HTERT RPE-1 (cell line): ENCODE data around the gene TTLL10.
"Not testable (repeated sequence)": the region's sequence is repeated elsewhere in the genome, so short reads cannot be mapped to it uniquely, and the experiment has no call there.

Experiments used
- in situ Hi-C: fragments of 300-500 bp; cut with MboI; formaldehyde crosslinking; loops from 4 replicates; pipeline ENCODE4 v1.14.3; 2020; ENCODE audit warnings: low sequenced_read_pairs

TTLL10 gene

GRCh38 chr1:1183833-1184775 lies 10.4 kb downstream of the TTLL10 start:
- in situ Hi-C loops: no loop called here

- in situ Hi-C loops: no loop called here
Measured at GRCh38 chr1:1185101-1185765, 11.6 kb downstream of the TTLL10 start.

DNA sequence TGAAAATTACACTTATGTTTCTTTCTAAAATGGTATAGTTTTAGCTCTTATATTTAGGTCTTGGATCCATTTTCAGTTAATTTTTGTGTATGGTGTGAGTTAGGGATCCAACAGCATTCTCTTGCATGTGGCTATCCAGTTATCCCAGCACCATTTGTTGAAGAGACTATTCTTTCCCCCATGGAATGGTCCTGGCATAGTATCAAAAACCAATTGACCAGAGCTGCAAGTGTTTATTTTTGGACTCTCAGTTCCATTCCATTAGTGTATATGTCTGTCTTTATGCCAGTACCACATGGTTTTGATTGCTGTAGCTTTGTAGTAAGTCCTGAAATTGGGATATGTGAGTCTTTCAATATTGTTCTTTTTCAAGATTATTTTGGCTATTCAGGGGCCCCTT lies 14.3 kb downstream of the TTLL10 start:
- in situ Hi-C loops: no loop called here

GRCh38 chr1:1189111-1189510 lies 15.4 kb downstream of the TTLL10 start:
- in situ Hi-C loops: no loop called here

- in situ Hi-C loops: no loop called here
Measured at GRCh38 chr1:1191734-1192133, 18.1 kb downstream of the TTLL10 start.

DNA sequence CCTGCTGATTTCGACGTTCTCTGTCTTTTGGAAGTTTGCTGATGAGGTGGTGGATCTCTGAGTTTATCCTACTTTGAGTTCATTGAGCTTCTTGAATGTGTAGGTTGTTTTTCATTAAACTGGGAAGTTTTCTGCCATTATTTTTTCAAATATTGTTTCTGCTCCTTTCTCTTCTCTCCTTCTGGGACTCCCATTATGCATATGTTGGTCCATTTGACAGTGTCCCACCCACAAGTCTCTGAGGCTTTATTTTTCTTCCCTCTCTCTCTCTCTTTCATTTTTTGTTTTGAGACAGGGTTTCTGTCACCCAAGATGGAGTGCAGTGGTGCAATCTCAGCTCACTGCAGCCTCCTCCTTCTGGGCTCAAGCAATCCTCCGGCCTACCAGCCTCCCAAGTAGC lies 21.0 kb downstream of the TTLL10 start:
- in situ Hi-C loops: no loop called here

DNA sequence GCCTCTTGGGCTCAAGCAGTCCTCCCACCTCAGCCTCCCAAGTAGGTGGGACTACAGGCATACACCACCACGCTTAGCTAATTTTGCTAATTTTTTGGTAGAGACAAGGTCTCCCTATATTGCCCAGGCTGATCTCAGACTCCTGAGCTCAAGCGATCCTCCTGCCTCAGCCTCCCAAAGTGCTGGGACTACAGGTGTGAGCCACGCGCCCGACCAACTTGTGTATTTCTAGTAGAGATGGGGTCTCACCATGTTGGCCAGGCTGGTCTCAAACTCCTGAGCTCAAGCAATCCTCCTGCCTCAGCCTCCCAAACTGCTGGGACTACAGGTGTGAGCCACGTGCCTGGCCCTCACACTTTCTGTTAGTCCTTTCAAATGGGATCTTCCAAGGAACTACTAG lies 22.0 kb downstream of the TTLL10 start:
- in situ Hi-C loops: not testable (repeated sequence)

DNA sequence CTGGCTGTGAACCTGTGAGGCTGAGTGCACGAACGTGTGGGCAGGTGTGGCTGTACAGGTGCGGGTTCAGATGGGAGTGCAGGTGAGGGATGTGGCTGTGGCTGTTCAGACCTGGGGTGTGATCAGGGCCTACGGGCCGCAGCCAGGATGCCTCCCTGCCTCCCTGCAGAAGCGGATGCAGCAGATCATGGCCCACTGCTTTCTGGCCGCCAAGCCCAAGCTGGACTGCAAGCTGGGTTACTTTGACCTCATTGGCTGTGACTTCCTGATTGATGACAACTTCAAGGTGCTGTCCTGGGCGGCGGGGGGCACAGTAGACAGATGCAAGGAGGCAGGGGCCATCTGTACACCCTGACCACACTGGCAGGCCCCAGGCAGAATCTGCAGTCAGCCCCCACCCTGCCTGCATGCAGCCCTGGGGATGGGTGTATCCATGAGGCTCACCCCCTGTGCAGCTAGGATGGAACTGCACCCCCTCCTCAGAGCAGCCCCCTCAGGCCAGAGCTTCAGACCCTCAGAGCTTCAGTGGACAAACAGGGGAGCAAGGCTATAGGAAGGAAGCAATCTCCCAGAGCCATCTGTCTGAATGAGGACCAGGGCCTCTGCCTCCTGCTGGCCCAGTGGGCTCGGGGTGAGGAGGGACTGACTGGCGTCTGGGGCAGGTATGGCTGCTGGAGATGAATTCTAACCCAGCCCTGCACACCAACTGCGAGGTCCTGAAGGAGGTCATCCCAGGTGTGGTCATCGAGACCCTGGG lies 22.9 kb downstream of the TTLL10 start:
- in situ Hi-C loops: no loop called here

DNA sequence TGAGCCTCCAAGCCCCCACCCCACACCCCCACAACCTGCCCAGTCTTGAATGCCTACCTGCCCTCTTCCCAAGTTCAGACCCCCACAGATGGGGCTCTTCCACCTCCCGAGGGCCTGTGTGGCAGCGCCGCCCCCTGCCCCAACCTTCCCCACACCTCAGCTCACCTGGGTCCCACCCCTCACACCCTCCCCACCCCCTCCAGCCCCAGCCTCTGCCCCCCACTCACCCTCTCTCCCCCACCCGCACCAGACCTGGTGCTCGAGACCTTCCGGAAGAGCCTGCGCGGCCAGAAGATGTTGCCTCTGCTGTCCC lies 23.5 kb downstream of the TTLL10 start:
- in situ Hi-C loops: no loop called here

GRCh38 chr1:1197551-1198422 lies 24.1 kb downstream of the TTLL10 start:
- in situ Hi-C loops: no loop called here

DNA sequence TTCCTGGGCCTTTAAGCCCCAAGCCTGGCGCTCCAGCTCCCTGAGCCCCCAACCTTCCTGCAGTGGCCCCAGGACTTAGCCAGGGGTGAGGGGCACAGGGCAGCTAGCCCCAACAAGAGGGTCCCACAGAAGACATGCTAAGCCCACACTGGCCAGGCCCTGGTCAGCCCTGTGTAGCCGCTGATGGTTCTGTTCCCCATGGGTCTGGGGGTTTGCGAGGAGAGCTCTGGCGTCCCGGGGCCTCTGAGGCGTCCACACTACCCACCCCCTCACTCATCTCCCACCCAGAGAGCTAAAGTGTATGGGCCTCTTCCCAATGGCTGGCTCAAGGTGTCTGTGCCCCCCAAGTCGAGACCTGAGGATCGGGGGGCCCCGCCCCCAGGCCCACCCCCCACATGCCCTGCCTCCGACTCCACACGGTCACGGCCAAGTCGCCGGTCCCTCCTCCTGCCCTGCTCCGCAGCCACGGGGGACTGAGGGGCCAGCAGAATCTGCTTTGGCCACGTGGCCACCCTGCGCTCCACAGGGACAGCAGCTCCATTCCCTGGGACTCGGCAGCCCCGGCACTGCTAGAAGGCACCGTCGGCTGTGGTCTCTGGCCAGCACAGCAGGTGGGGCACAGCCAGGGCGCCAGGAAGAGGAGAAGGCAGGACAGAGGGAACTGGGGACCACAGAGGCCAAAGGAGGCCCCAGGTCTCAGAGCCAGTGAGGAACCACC lies 24.9 kb downstream of the TTLL10 start:
- in situ Hi-C loops: no loop called here

DNA sequence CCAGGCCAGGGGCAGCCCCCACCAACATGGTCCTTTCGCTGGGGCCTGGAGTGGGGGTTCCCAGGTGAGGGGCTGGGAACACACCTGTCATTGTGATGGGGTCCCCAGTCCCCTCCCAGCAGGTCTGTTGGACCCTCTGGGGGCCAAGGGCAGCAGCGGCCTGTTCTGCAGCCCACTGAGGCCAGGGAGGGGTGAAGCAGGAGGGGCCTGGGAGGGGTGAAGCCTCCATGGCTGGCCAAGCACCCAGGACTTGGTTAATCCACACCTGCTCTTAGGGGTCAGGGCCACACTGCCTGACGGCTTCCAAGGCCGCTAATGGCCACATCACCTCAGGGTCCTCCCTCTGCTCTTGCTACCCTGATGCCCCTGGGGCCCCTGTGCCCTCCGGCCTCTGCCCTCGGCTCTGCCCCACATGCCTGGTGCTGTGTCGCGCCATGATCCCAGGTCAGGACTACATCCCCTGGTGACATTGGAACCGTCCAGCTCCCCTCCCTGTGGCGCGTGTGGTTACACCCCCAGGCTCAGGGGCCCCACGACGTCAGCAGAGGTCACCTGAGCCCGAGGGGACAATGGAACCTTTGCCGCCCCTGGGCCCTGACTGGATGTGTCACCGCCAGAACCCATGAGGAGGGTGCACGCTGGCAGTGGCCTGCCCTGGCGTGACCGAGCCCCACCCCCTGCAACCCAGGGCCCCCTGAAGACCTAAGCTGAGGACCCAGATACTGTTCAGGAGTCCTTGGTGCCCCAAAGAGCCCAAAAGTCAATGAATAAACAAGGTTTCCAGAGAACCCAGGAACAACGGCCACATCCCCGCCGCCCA lies 25.7 kb downstream of the TTLL10 start:
- in situ Hi-C loops: no loop called here

GRCh38 chr1:1199961-1200875 lies 26.5 kb downstream of the TTLL10 start:
- in situ Hi-C loops: no loop called here

DNA sequence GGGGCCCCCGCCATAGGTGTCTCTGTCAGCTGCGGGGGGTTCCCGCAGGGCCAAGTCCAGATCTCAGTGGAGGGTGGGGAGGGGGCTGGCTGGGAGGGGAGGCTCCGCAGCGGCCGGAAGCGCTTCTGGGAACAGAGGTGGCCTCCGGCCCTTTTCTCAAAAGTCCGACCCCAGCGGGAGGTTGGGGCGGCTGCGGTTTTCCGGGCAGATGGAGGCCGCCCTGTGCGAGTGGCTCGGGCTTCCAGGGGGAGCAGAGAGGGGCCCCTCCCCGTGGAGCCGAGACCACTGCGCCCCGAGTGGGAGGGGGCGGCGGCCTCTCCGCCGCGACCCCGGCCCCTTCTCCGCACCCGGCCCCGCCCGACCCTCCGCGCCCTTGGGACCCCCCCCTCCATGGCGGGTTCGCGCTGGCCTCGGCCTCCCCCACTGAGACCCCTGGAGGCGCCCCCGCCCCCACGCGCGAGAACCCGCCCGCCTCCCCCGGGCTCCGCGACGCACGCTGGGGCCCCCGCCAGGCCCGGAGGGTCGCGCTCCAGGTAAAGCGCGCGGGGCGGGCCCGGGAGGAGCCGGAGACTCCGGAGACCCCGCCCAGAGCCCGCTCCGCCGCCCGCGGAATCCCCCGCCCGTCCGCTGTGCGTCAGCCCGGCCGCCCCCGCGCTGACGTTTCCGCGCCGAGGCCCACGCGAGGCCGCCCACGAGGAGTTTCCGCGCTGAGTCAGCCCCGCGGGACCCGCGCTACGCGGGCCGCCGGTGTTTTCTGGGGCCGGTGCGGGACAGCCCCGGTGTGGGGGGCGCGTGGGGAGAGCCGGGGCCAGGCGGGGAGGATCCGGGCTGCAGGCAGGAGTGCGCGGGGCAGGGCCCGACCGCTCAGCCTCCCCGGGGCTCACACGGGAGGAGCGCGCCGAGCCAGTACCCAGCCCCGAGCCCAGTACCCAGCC lies 27.5 kb downstream of the TTLL10 start:
- in situ Hi-C loops: no loop called here

DNA sequence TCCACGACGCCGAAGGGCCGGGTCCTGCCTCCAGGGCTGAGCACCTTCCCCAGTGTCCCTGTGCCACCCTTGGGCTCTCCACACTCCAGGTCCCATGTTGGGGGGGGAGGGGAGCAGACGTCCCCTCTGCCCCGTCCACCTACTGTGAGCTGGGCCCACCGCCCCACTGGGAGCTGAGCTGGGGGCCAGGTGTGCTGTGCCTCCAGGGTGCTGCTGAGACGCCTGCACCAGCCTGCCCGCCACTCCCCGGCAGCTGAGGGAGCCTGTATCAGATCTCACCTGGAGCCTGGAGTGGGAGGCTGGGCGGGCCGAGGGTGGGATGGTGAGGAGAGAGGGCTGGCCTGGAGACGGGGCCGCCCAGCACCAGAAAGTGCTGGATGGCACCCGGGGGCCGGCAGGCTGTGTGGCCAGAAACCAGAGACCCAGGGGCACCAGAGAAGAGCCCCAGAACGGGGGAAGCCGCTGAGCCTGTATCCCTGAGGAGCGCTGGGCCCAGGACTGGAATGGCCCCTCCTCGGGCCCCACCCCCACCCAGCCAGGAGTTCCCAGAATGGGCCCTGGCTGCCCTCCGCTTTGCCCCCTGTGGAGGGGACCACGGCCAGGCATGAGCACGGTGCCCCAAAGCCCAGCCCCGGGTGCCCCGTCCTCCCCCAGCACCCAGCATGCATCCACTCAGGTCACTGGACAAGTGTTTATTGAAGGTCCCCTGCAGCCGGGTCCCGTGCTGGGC lies 29.3 kb downstream of the TTLL10 start:
- in situ Hi-C loops: no loop called here
